ENCODE measurements around the gene RAD23B.

DNA sequence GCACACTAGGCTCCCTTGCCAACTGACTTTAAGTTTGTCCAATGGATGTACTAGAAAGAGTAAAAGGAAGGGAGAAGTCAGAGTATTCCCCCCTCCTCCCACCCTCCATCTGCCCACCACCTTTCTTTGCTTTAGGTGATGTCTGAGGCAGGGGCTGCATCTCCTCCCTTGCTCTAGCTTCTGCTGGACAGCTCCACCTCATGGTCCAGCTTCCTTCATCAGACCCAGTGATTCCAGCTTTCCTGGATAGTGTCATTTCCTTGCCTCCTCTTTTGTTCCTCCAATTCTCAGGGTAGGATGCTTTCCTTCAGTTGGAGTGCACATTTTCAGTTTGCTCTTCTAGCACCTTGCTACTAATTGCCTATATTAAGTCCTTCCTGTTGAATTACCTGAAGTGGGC is 67.4 kb downstream of the RAD23B start:
- TF ChIP-seq CTCF (IDR thresholded peaks at IDR 0.05) (no peak), POLR2A (IDR thresholded peaks at IDR 0.05) (no peak)

Measured in right lobe of liver (tissue), 4 donors.